ENCODE measurements around the gene NCOA7. TPM values are rescaled to one million over a fixed set of nuclear protein-coding genes. Genes with fewer than 3 reads are reported as not detected.

NCOA7 gene
- total RNA-seq, 1 experiment from 2014 or later = 51.0 TPM

DNA sequence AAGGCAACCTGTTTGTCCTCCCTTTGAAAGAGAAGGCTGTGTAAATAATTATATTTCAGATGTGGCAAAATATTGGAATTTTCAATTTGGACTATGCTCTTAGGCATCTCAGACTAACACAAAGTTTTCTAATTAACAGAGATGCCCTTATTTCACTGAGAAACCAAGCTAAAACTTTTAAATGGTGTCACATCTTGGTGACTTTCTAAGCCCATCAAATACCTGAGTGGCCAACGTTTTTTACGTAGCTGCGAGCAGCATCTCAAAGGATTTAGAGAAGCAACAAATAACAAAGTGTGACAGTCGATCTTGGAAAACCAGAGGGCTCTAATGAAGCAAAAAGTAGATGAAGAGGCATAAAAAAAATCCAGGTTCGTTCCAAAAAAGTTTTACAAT is 44.7 kb upstream of the NCOA7 start:
- peak overlapping the region; percentile 98 for H3K4me2 ChIP-seq
- peaks cover 20% of the 10 kb centered on the region for H3K4me1 ChIP-seq (replicated peaks; ENCODE audit: insufficient read depth)
- no TSS peak for BruUV-seq (replicated peaks)
- POLR2A ChIA-PET (ENCODE audit: unreplicated experiment) = no interaction called here
- H3K79me2 ChIP-seq (ENCODE audit: low read depth) = no peaks in the 10 kb centered on the region
- no peak overlapping the region for H3K27ac ChIP-seq
- H3F3A ChIP-seq (ENCODE audit: insufficient read depth, low read depth) = peaks cover 6% of the 10 kb centered on the region; the same call in 1 of the 2 replicates
- no peaks in the 10 kb centered on the region for H3K36me3 ChIP-seq (ENCODE audit: low read depth)
- no peaks in the 10 kb centered on the region for H4K20me1 ChIP-seq (ENCODE audit: insufficient read depth)
- CTCF ChIA-PET = interaction anchor here (0.5 kb wide), 1 partner anchor 433 kb away, joined by 3 read pairs; no protein-coding TSS in a partner anchor
- intact Hi-C loops (cut with micrococcal nuclease; ENCODE audit: unreplicated experiment) = no loop called here
- H3K9me2 ChIP-seq (ENCODE audit: insufficient read depth) = no peaks in the 10 kb centered on the region
- H3K27me3 ChIP-seq (ENCODE audit: insufficient read depth, low read depth) = peaks cover 38% of the 10 kb centered on the region
- H3K4me3 ChIP-seq = no peak overlapping the region
- no peaks in the 10 kb centered on the region for H3K9me3 ChIP-seq (ENCODE audit: insufficient read depth, low read depth)
- TF ChIP-seq, protein P1, sequence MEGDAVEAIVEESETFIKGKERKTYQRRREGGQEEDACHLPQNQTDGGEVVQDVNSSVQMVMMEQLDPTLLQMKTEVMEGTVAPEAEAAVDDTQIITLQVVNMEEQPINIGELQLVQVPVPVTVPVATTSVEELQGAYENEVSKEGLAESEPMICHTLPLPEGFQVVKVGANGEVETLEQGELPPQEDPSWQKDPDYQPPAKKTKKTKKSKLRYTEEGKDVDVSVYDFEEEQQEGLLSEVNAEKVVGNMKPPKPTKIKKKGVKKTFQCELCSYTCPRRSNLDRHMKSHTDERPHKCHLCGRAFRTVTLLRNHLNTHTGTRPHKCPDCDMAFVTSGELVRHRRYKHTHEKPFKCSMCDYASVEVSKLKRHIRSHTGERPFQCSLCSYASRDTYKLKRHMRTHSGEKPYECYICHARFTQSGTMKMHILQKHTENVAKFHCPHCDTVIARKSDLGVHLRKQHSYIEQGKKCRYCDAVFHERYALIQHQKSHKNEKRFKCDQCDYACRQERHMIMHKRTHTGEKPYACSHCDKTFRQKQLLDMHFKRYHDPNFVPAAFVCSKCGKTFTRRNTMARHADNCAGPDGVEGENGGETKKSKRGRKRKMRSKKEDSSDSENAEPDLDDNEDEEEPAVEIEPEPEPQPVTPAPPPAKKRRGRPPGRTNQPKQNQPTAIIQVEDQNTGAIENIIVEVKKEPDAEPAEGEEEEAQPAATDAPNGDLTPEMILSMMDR (conservative IDR thresholded peaks at IDR 0.05) = no peak
- TF ChIP-seq EZH2 (IDR thresholded peaks at IDR 0.05; ENCODE audit: low read depth) = no peak
- DNase-seq = no peak
- H2AFZ ChIP-seq = no peak overlapping the region

DNA sequence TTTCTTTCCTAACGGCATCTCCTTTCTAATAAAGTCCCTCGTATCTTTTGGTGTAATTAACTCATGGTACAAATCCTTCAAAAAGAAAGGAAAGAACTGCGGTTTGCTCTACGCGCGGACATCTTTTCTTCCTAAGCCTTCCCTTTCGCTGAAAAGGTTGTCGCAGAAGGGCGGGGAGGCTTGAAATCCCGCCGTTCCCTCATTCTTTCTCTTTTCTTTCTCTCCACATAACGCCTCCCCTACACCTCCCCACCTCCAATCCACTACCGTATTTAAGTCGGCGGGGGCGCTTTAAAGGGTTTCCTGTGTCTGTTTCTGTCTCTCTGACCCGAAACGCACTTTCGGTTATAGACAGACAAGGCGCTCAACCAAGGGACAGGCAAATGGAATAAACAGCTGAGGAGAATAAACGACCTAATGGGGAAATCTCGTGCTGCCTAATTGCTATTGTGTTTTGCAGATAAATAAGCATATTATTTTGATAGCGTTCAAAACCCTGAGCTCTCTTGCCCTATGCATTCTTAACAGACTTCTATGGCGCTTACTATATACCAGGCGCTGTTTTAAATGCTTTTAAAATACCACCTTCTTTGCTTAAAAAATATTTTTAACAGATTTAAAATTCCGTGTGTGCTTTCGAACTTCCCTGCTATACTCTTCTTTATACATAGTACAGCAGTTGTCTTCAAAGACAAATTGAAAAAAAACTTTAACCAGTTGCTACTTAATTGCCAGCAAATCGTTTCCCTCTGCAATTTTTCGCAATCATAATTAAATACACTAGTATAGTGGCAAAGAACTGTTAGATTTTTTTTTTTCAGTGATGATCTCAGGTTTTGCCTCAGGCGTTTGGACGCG is 43.8 kb upstream of the NCOA7 start:
- H3K9me2 ChIP-seq (ENCODE audit: insufficient read depth) = no peaks in the 10 kb centered on the region
- peak overlapping the region; percentile 97 for H2AFZ ChIP-seq
- no peaks in the 10 kb centered on the region for H3K9me3 ChIP-seq (ENCODE audit: insufficient read depth, low read depth)
- BruUV-seq (replicated peaks) = no TSS peak
- TF ChIP-seq EZH2 (IDR thresholded peaks at IDR 0.05; ENCODE audit: low read depth) = no peak
- TF ChIP-seq, protein P1 (conservative IDR thresholded peaks at IDR 0.05) = no peak
- no peak overlapping the region for H3K27ac ChIP-seq
- H3K4me3 ChIP-seq = peak overlapping the region; percentile 92
- ChIA-PET POLR2A (ENCODE audit: unreplicated experiment) (no interaction called here), CTCF (no interaction called here)
- H3K36me3 ChIP-seq (ENCODE audit: low read depth) = no peaks in the 10 kb centered on the region
- peak overlapping the region; percentile 98 for H3K4me2 ChIP-seq
- intact Hi-C loops (cut with micrococcal nuclease; ENCODE audit: unreplicated experiment) = no loop called here
- H3F3A ChIP-seq (ENCODE audit: insufficient read depth, low read depth) = peaks cover 11% of the 10 kb centered on the region; the same call in 1 of the 2 replicates
- H3K27me3 ChIP-seq (ENCODE audit: insufficient read depth, low read depth) = peaks cover 38% of the 10 kb centered on the region
- H3K79me2 ChIP-seq (ENCODE audit: low read depth) = no peaks in the 10 kb centered on the region
- peak; percentile 18 to 74 for DNase-seq
- H3K4me1 ChIP-seq (replicated peaks; ENCODE audit: insufficient read depth) = peaks cover 20% of the 10 kb centered on the region
- H4K20me1 ChIP-seq (ENCODE audit: insufficient read depth) = no peaks in the 10 kb centered on the region

DNA sequence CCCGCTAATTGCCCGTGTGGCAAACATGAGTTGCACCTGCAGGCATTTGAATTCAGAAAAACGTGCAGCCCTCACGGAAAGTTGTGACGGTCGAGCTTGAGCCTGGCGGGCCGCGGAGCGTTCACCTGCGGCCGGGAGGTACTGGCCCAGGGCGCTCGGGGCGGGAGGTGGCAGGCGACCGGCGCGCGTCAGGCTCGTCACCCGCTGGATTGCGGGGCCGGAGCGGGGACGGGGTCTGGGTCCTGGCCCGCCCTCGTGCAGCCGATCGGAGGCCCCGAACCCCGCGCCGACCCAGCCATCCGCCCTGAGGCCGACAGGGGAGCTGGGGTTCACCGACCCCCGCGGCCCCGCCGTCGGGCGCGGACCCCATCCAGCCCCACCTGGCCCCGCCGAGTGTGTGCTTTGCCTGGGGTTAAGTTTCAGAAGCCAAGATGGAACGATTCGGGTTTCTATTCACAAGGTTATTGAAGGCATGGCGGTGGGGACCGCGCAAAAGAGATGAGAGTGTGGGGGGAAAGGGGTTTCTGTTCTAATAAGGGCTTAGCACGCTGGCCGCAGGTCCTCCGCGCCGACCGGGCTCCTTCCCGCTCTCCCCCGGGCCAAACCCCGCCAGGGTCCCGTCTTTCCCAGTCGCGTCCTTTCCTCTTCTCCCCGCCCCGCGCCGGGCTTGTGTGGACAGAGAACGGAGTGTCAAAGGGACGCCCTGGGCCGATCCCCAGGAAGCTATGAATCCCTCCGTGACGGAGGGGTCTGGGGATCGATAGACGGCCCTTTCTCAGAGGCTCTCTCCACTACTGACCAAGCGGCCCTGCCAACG is 43.0 kb upstream of the NCOA7 start:
- no TSS peak for BruUV-seq (replicated peaks)
- H3K4me1 ChIP-seq (replicated peaks; ENCODE audit: insufficient read depth) = peaks cover 20% of the 10 kb centered on the region
- peak in 1 of 2 experiments; percentile 52 for DNase-seq
- no peaks in the 10 kb centered on the region for H4K20me1 ChIP-seq (ENCODE audit: insufficient read depth)
- no peaks in the 10 kb centered on the region for H3K9me2 ChIP-seq (ENCODE audit: insufficient read depth)
- no peaks in the 10 kb centered on the region for H3K36me3 ChIP-seq (ENCODE audit: low read depth)
- ChIA-PET POLR2A (ENCODE audit: unreplicated experiment) (no interaction called here), CTCF (no interaction called here)
- H3K4me2 ChIP-seq = peak overlapping the region; percentile 98
- H3K79me2 ChIP-seq (ENCODE audit: low read depth) = no peaks in the 10 kb centered on the region
- TF ChIP-seq, protein P1 (conservative IDR thresholded peaks at IDR 0.05) = no peak
- TF ChIP-seq EZH2 (IDR thresholded peaks at IDR 0.05; ENCODE audit: low read depth) = peak; percentile 55; the same call in 1 of the 2 replicates
- H3K27me3 ChIP-seq (ENCODE audit: insufficient read depth, low read depth) = peaks cover 38% of the 10 kb centered on the region
- peak overlapping the region; percentile 92 for H3K4me3 ChIP-seq
- no peaks in the 10 kb centered on the region for H3K9me3 ChIP-seq (ENCODE audit: insufficient read depth, low read depth)
- H2AFZ ChIP-seq = peak overlapping the region; percentile 97
- H3K27ac ChIP-seq = no peak overlapping the region
- H3F3A ChIP-seq (ENCODE audit: insufficient read depth, low read depth) = peaks cover 11% of the 10 kb centered on the region; the same call in 1 of the 2 replicates
- intact Hi-C loops (cut with micrococcal nuclease; ENCODE audit: unreplicated experiment) = loop anchor here (1.0 kb wide), 1 partner anchor 433 kb away; no protein-coding TSS in a partner anchor

Data from PC-9 (cell line).